Epithelial cell of proximal tubule (primary cell): ENCODE measurements around the gene SRD5A1. TPM values are rescaled to one million over a fixed set of nuclear protein-coding genes. Genes with fewer than 3 reads are reported as not detected.

Source experiments
- DNase-seq: peaks from one replicate; pipeline ENCODE4 v3.0.0-alpha.2; 2011; ENCODE audit warnings: low read depth
- H3K4me3 ChIP-seq: 2 replicates; pipeline ENCODE4 v1.5.1; 2011; ENCODE audit warnings: low read depth, mild to moderate bottlenecking, low read length
- CTCF ChIP-seq: conservative IDR thresholded peaks from 2 replicates; pipeline ENCODE4 v1.5.1; 2012; ENCODE audit warnings: low read depth, mild to moderate bottlenecking, low read length
- total RNA-seq: library from RNA; depleted of rRNA; stranded (reverse); fragments of >200 nt; gene quantifications from 2 replicates; pipeline ENCODE4 v1.2.3, GENCODE V29; 2015

Gene SRD5A1
- total RNA-seq, 1 donor from 2014 or later, result 21.4 TPM

DNA sequence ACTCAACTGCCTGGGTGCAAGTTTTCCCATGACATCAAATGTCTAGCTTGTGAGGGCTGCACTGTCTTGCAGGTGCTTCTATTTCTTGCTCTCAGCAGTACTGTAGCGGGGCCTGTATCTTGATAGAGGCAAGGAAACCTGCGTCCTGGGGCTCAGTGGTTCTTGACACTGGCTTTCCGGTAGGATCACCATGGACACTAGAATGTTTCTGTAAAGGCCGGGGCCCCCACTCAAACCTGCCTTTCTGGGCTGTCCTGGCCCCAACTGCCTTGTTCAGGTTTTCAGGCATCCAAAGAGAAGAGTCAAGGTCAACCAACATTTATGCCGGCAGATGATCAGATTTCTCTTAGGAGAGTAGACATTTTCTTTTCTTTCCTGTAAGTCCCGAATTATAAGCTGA, 53.3 kb downstream of the SRD5A1 start:
- no peak for DNase-seq
- no peak for TF ChIP-seq CTCF
- H3K4me3 ChIP-seq, result no peak overlapping the region

- peak; percentile 32 for DNase-seq
- peak overlapping the region; percentile 48 for H3K4me3 ChIP-seq
- TF ChIP-seq CTCF, result no peak
Measured at GRCh38 chr5:6686915-6687409, 53.7 kb downstream of the SRD5A1 start.

GRCh38 chr5:6687505-6687904, 54.3 kb downstream of the SRD5A1 start:
- no peak overlapping the region for H3K4me3 ChIP-seq
- no peak for DNase-seq
- no peak for TF ChIP-seq CTCF

DNA sequence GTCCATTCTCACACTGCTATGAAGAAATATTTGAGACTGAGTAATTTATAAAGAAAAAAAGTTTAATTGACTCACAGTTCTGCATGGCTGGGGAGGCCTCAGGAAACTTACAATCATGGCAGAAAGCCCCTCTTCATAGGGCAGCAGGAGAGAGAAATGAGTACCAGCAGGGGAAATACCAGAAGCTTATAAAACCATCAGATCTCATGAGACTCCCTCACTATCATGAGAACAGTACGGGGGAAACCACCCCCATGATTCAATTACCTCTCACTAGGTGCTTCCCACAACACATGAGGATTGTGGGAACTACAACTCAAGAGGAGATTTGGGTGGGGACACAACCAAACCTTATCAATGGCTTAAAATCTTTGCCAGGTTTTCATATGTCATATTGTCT, 59.7 kb downstream of the SRD5A1 start:
- no peak for DNase-seq
- no peak overlapping the region for H3K4me3 ChIP-seq
- no peak for TF ChIP-seq CTCF

DNA sequence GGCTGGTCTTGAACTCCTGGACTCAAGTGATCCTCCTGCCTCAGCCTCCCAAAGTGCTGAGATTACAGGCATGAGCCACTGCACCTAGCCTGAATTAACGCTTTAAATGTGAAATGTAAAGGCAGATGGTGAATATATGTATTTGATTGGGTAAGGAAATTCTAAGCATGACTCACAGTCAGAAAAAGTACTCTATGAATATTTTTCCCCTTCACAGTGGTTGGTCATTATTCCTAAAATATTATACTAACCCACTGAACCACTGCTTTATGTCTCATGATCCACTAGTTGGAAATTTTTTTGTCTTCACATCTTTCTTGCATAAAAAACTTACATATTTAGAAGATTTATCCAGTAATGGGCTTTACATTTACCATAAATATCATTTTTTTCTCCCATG, 65.5 kb downstream of the SRD5A1 start:
- DNase-seq, result no peak
- no peak overlapping the region for H3K4me3 ChIP-seq
- no peak for TF ChIP-seq CTCF

GRCh38 chr5:6699357-6699756, 66.1 kb downstream of the SRD5A1 start:
- H3K4me3 ChIP-seq, result no peak overlapping the region
- no peak for DNase-seq
- TF ChIP-seq CTCF, result no peak

DNA sequence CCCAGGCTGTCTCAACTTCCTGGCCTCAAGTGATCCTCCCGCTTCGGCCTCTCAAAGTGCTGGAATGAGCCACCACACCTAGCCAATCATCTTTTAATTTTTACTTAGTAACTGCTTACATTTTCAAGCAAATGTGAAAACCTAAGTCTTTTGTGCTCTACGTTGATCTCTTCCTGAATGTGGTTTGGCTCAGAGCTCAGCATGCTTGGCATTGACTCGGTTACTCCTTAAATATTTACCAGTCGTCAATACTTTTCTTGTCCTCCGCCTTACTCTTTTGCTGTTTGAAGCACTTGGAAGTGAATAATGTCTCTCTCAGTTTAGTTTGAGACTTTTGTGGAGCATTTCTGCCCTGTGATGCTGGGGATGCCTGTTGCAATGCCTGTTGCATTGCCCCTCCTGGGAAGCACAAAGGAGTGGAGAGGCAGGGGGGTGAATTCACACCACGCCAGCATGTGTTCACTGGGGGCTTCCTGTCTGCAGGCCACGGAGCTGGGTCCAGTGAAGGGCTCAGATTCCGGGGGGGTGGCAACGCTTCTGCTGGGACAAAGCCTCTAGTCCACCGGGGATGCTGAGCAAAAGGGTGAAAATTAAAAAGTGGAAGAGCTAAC, 66.9 kb downstream of the SRD5A1 start:
- H3K4me3 ChIP-seq, result no peak overlapping the region
- no peak for TF ChIP-seq CTCF
- DNase-seq, result no peak
